Right renal pelvis (tissue), 4 donors: ENCODE data around the gene IRF6. TPM values are rescaled to one million over a fixed set of nuclear protein-coding genes. Genes with fewer than 3 reads are reported as not detected.
A peak's percentile ranks its signal among the peaks of the same experiment; 100 is the strongest.

ENCODE experiments used
- DNase-seq, 4 donors: peaks; one replicate each; pipeline ENCODE4 v3.0.0-alpha.2; 2013; ENCODE audit warnings: low read depth in 4 of 4, low spot score in 3 of 4, missing footprints in 1 of 4
- polyA plus RNA-seq, 4 donors: library from polyadenylated mRNA; unstranded; fragments of 120-200 nt; gene quantifications; one replicate each; pipeline ENCODE4 v1.2.1, GENCODE V29; 2013; ENCODE audit not compliant: insufficient read length in 4 of 4

IRF6 gene
- polyA plus RNA-seq, 4 donors = 17.1 to 23.7 (median 20.4) TPM

GRCh38 chr1:209791920-209792319 lies 14.0 kb downstream of the IRF6 start:
- DNase-seq = no peak

- no peak for DNase-seq
Measured at GRCh38 chr1:209790286-209791193, 15.4 kb downstream of the IRF6 start.

- DNase-seq = no peak
Measured at GRCh38 chr1:209789245-209789644, 16.7 kb downstream of the IRF6 start.

- DNase-seq = no peak
Measured at GRCh38 chr1:209787551-209787950, 18.4 kb downstream of the IRF6 start.

- no peak for DNase-seq
Measured at GRCh38 chr1:209786146-209786545, 19.8 kb downstream of the IRF6 start.

GRCh38 chr1:209785592-209785991 lies 20.4 kb downstream of the IRF6 start:
- no peak for DNase-seq

GRCh38 chr1:209784265-209785169 lies 21.4 kb downstream of the IRF6 start, which contains the start of gene C1orf74:
C1orf74 (minus strand) TSS chr1:209784559; CDS start chr1:209783634, 925 bp downstream.
- peak; percentile 96 to 99 (median 97) for DNase-seq

GRCh38 chr1:209783386-209783785 lies 22.6 kb downstream of the IRF6 start:
- no peak for DNase-seq

- no peak for DNase-seq
Measured at GRCh38 chr1:209780268-209780667, 25.7 kb downstream of the IRF6 start.

GRCh38 chr1:209778102-209778501 lies 27.8 kb downstream of the IRF6 start:
- DNase-seq = no peak

GRCh38 chr1:209777587-209777986 lies 28.4 kb downstream of the IRF6 start:
- no peak for DNase-seq

- DNase-seq = no peak
Measured at GRCh38 chr1:209775678-209776077, 30.3 kb downstream of the IRF6 start.

- DNase-seq = no peak
Measured at GRCh38 chr1:209774592-209774991, 31.4 kb downstream of the IRF6 start.

GRCh38 chr1:209772126-209772525 lies 33.8 kb downstream of the IRF6 start:
- DNase-seq = no peak

- no peak for DNase-seq
Measured at GRCh38 chr1:209770636-209771415, 35.1 kb downstream of the IRF6 start.

- no peak for DNase-seq
Measured at GRCh38 chr1:209769971-209770370, 36.0 kb downstream of the IRF6 start.

- peak in 1 of 4 donors; percentile 10 for DNase-seq
Measured at GRCh38 chr1:209769171-209769904, 36.6 kb downstream of the IRF6 start.

- DNase-seq = no peak
Measured at GRCh38 chr1:209768354-209768774, 37.6 kb downstream of the IRF6 start.

- no peak for DNase-seq
Measured at GRCh38 chr1:209767706-209768105, 38.2 kb downstream of the IRF6 start.

GRCh38 chr1:209767096-209767495 lies 38.8 kb downstream of the IRF6 start:
- no peak for DNase-seq
